ENCODE results near the gene FAM47C.
"Not testable (repeated sequence)": the region's sequence is repeated elsewhere in the genome, so short reads cannot be mapped to it uniquely, and the experiment has no call there.

Gene FAM47C

DNA sequence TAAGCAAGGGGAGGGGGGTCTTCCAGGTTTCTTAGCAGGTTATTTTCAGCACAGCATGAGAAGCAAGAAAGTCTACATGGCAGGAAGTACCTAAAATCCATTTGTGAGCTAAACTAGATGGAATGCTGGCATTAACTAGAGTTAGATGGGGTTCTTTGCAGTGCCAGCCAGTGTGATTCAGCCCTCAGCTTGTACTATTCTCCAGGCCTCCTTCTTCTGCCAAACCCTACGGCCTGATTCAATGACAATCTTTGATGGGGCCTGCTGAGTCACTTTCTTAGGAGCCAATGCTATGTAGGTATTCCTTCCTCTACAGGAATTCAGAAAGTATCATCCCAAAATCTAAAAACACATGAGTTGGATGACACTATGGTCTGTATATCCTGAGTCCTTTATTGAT lies 26.1 kb downstream of the FAM47C start:
- not testable (repeated sequence) for ATAC-seq (replicated peaks; ENCODE audit: extremely low read depth, poor library complexity, severe bottlenecking); H3K4me1 Mint-ChIP-seq; DNase-seq (ENCODE audit: low spot score in 2 of 2); H3K4me3 Mint-ChIP-seq; H3K9me3 Mint-ChIP-seq; H3K27me3 Mint-ChIP-seq; H3K36me3 Mint-ChIP-seq (ENCODE audit: insufficient read depth); H3K27ac Mint-ChIP-seq (ENCODE audit: low read depth)

DNA sequence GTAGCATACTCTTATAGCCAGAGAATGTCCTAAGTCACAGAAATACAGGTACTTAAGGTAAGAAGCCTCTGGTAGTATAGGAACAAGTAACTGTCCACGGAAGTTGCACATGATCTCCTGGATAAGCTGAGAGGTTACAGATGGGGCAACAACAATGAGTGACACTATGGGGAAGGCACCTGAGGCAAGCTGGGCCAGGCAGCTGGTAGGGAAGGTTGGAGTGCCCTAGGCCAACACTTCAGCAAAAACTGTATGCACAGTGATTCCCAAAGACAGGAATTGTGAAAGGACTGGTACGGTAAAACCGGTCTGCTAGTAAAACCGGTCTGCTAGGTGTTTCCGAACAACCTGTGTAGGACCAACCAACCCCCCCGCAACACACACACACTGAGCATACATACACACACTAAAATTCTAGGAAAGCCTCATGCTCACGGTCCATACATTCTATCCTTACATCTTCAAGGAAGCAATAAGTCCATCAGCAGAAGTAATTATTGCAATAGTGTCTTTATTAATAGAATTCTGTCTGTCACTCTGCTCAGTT lies 28.6 kb downstream of the FAM47C start:
- not testable (repeated sequence) for ATAC-seq (replicated peaks; ENCODE audit: extremely low read depth, poor library complexity, severe bottlenecking); H3K4me1 Mint-ChIP-seq; DNase-seq (ENCODE audit: low spot score in 2 of 2); H3K4me3 Mint-ChIP-seq; H3K36me3 Mint-ChIP-seq (ENCODE audit: insufficient read depth); H3K9me3 Mint-ChIP-seq; H3K27ac Mint-ChIP-seq (ENCODE audit: low read depth); H3K27me3 Mint-ChIP-seq

DNA sequence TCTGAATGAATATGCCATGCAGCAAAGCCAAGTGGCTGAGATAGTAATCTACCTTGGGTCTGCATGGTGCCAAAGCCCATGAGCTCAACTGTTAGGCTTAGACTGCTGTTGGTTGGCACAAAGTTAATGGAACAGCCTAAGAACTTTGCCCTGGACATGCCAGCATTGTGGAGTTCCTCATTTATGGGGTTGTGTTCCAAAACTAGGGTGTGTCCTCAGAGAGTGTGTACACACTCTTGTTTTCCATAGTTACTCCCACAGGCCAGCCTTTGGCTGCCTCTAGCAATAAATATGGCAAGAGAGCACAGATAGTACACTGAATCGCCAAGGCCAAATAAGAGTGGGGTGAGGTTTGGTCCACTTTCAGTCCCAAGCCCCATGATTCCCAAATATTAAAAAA lies 30.6 kb downstream of the FAM47C start:
- H3K27ac Mint-ChIP-seq (ENCODE audit: low read depth); H3K36me3 Mint-ChIP-seq (ENCODE audit: insufficient read depth): not testable (repeated sequence)

DNA sequence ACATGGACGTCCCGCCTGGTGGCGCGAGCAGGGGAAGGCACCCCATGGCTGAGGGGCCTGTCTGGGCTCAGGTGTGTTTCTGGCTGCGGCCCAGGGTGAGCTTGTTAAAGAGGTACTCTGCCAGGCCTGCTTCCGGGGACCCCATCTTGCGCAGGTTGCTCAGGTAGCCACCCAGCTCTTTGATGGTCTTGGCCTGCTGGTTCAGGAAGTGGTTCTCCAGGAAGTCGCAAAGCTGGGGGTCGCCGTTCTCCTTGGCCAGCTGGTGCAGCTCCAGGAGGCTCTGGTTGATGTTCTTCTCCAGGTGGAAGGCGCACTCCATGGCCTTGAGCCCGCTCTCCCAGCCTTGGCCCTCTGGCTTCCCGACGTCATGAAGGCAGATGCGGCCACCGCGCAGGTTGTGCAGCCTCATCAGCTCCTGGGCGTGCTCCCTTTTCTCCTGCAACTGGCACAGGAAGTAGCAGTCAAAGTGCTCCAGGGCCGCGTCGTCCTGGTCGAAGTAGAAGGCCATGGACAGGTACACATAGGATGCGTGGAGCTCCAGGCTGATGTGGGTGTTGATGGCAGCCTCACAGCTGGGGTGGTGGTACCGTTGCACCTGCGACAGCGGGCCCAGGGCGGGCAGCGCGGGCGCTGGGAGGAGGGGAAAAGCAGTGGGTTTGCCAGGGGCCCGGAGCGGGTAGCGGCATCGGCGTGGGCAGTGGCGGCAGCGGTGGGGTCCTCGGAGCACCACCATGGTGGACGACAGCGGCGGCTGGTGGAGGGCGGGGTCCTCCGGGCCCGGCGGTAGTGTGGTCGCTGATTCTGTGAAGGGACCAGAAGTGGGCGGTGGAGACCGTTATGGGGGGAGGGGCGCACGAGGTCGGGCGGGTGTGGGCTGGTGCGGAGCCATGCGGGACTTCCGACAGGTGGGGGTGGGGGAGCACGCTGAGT lies 35.1 kb downstream of the FAM47C start:
- H3K36me3 Mint-ChIP-seq (ENCODE audit: insufficient read depth); H3K27ac Mint-ChIP-seq (ENCODE audit: low read depth); H3K4me3 Mint-ChIP-seq; H3K27me3 Mint-ChIP-seq; DNase-seq (ENCODE audit: low spot score in 2 of 2); H3K9me3 Mint-ChIP-seq; H3K4me1 Mint-ChIP-seq; ATAC-seq (replicated peaks; ENCODE audit: extremely low read depth, poor library complexity, severe bottlenecking): not testable (repeated sequence)

More for the DNA sequence above, 30.6 kb downstream of the FAM47C start:
- not testable (repeated sequence) for H3K4me3 Mint-ChIP-seq; H3K9me3 Mint-ChIP-seq; ATAC-seq (replicated peaks; ENCODE audit: extremely low read depth, poor library complexity, severe bottlenecking); H3K4me1 Mint-ChIP-seq; DNase-seq (ENCODE audit: low spot score in 2 of 2); H3K27me3 Mint-ChIP-seq

DNA sequence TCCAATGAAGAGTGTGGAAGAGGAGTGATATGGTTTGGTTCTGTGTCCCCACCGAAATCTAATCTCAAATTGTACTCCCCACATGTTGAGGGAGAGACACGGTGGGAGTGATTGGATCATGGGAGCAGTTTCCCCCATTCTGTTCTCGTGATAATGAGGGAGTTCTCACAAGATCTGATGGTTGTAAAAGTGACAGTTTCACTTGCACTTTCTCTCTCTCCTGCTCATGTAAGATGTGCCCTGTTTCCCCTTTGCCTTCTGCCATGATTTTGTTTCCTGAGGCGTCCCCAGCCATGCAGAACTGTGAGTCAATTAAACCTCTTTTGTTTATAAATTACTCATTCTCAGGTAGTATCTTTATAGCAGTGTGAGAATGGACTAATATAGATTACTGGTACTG lies 39.6 kb downstream of the FAM47C start:
- Mint-ChIP-seq H3K27me3 (no peaks in the 10 kb centered on the region), H3K27ac (ENCODE audit: low read depth) (no peak overlapping the region), H3K9me3 (no peaks in the 10 kb centered on the region), H3K4me3 (no peak overlapping the region), H3K36me3 (ENCODE audit: insufficient read depth) (no peaks in the 10 kb centered on the region), H3K4me1 (no peaks in the 10 kb centered on the region)
- ATAC-seq (replicated peaks; ENCODE audit: extremely low read depth, poor library complexity, severe bottlenecking) (no peak), DNase-seq (ENCODE audit: low spot score in 2 of 2) (no peak)

DNA sequence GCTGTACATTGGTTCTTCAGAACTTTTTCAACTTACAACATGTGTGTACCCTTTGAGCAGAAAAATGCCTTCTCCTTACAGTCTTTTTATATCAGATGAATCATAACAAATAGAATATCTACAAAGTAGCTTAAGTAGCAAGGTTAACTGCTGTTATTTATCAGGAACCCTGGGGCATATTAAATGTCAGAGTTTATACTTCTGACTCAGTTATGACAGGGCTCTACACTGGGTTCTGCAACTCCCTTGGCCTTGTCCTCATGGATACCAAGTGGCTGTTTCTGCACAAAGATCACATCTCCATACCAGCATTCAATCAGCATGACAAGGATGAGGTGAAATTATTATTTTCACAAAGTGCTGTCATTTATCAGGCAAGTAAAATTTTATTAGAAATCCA lies 49.4 kb downstream of the FAM47C start:
- not testable (repeated sequence) for H3K27me3 Mint-ChIP-seq; DNase-seq (ENCODE audit: low spot score in 2 of 2); H3K27ac Mint-ChIP-seq (ENCODE audit: low read depth); H3K4me1 Mint-ChIP-seq; H3K36me3 Mint-ChIP-seq (ENCODE audit: insufficient read depth); H3K4me3 Mint-ChIP-seq; H3K9me3 Mint-ChIP-seq; ATAC-seq (replicated peaks; ENCODE audit: extremely low read depth, poor library complexity, severe bottlenecking)

DNA sequence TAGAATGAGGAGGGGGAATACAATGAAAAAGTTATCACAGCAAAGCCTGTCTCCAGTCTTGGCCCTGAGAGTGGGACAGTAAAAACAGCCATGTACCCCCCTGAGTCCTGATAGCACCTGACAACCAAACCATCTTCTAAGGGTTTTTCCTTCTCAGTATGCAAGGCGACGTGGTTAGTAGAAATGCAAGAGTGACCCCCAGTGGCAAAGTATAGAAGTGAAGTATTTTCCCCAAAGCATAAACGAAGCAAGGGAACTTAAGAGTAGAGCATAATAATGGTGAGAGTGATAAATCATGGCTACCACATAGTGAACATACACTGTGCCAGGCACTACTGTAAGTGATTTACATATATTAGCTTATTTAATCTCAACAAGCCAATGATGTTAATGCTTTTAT lies 52.8 kb downstream of the FAM47C start:
- no peaks in the 10 kb centered on the region for H3K27me3 Mint-ChIP-seq
- no peak for DNase-seq (ENCODE audit: low spot score in 2 of 2)

More for the DNA sequence above, 52.8 kb downstream of the FAM47C start:
- Mint-ChIP-seq H3K4me3 (no peak overlapping the region), H3K27ac (ENCODE audit: low read depth) (no peak overlapping the region), H3K4me1 (no peaks in the 10 kb centered on the region), H3K36me3 (ENCODE audit: insufficient read depth) (no peaks in the 10 kb centered on the region), H3K9me3 (no peaks in the 10 kb centered on the region)
- ATAC-seq (replicated peaks; ENCODE audit: extremely low read depth, poor library complexity, severe bottlenecking): no peak
